Fibroblast of the aortic adventitia (primary cell): ENCODE data around the gene APBA1. TPM values are rescaled to one million over a fixed set of nuclear protein-coding genes. Genes with fewer than 3 reads are reported as not detected.

Experiments
- DNase-seq: peaks from one replicate; pipeline ENCODE4 v3.0.0-alpha.2; 2010; ENCODE audit warnings: low read depth
- H3K4me3 ChIP-seq: 2 replicates; pipeline ENCODE4 v1.5.1; 2011; ENCODE audit warnings: low read depth, mild to moderate bottlenecking, control low read depth, low read length, moderate library complexity
- total RNA-seq: library from RNA; depleted of rRNA; stranded (reverse); fragments of >200 nt; gene quantifications from 2 replicates; pipeline ENCODE4 v1.2.3, GENCODE V29; 2012; ENCODE audit warnings: low replicate concordance
- TF ChIP-seq, protein P1 (sequence below): IDR thresholded peaks from 2 replicates; pipeline ENCODE4 v1.5.1; 2011; ENCODE audit warnings: mild to moderate bottlenecking, low read length, control low read depth, inconsistent platforms; ENCODE audit not compliant: insufficient read depth

Gene APBA1
- total RNA-seq, 1 donor: 12.4 TPM

DNA sequence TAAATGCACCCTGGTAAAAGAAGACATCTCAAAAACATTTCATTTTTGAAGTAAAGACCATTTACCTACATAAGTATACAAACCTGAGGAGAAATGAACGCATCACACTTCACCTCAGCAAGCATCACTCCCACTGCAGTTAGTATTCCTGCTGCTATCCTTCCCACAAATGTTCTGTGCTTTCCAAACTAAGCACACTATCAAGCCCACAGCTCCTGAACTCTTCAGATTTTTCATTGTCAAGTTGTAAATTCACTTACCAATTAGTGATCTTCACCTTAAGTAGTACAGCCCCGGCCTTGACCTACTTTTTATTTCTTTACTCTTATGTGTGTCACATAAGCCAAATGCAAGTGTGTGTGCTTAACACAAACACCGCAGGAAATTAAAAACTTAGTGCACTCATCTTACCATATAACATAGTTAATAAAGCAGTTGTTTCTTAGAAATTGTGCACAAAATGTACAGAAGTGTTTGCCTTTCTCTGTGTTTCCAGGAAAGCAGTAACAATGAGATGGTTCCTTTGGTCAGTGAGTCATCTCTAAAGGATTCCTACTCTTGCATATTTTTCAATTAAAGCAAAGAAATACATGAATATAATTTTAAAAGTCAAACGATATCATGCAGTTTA is 169.4 kb downstream of the APBA1 start:
- no peak overlapping the region for H3K4me3 ChIP-seq
- peak; percentile 49 for DNase-seq
- TF ChIP-seq, protein P1, sequence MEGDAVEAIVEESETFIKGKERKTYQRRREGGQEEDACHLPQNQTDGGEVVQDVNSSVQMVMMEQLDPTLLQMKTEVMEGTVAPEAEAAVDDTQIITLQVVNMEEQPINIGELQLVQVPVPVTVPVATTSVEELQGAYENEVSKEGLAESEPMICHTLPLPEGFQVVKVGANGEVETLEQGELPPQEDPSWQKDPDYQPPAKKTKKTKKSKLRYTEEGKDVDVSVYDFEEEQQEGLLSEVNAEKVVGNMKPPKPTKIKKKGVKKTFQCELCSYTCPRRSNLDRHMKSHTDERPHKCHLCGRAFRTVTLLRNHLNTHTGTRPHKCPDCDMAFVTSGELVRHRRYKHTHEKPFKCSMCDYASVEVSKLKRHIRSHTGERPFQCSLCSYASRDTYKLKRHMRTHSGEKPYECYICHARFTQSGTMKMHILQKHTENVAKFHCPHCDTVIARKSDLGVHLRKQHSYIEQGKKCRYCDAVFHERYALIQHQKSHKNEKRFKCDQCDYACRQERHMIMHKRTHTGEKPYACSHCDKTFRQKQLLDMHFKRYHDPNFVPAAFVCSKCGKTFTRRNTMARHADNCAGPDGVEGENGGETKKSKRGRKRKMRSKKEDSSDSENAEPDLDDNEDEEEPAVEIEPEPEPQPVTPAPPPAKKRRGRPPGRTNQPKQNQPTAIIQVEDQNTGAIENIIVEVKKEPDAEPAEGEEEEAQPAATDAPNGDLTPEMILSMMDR: no peak

DNA sequence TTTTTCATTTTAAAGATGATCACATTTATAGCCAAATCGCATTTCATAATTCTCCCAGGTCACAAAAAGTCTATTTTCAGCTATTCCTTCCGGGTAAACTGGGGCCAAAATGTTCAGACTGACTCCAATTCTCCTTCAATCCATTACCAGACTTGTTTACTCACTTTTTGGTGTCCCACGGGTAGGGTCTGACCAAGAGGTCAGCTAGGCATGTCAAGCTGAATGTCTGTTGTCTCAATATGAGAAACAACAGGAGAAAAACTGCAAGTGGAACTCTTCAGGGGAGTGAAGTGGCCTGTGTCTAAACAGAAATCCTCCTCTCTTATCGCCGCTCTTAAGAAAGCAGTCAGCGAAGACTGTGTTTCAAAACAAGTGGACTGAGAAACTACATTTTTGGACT is 171.3 kb downstream of the APBA1 start:
- TF ChIP-seq, protein P1: no peak
- H3K4me3 ChIP-seq: no peak overlapping the region
- DNase-seq: no peak

DNA sequence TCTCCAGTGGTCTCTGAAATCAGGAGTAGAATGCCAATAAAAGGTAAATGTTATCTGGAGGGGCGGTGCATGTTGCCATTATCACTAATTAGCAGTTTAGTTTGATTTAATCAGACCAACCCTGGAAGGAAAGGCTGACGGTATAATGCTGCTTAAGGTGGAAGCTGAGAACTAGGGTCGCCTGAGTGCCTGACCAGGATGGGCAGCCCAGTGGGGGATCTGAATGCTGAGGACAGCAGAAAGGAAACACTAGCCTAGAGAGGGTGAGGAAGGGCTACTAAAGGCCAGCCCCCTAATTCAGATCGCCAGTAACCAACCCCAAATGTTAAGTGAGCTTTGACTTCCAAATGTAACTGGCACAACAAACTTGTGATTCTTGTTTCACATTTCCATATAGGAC is 172.2 kb downstream of the APBA1 start:
- DNase-seq: no peak
- H3K4me3 ChIP-seq: no peak overlapping the region
- TF ChIP-seq, protein P1: no peak

DNA sequence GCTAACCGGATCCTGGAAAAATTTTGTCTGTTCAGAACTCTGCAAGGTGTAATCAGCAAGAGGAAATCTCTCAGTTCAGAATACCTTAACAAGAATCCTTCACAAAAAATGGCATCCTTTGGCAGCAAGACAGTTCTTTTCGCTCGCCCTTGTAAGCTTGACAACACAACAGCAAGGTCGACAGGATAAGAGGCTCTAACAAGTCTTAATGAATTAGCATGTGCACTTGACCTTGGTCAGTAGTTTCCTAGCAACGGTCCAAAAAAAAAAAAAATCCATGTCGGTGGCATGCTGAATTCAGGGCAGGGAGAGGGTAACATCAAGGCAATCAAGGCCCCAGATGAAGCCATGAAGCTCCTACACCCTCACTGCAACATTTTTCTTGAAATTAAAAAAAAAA is 172.8 kb downstream of the APBA1 start:
- no peak for DNase-seq
- TF ChIP-seq, protein P1: no peak
- H3K4me3 ChIP-seq: no peak overlapping the region

DNA sequence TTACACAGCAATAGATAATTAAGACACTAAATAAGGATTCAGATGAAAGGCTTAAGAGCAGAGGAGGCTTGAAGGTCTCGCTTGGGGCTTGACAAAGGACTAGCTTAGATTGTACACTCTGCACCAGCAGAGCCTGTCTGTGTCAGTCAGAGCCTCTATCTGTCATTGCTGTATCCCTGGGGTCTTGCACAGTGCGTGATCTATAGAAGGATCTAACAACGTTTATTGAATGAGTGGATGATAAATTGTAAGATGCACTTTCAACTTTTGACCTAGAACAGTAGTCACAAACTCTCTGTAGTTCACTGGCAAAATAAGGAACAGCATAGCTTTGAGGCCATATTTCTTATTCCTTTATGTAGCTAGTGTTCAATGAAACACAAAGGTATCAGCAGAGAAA is 173.7 kb downstream of the APBA1 start:
- TF ChIP-seq, protein P1: no peak
- no peak overlapping the region for H3K4me3 ChIP-seq
- DNase-seq: no peak

DNA sequence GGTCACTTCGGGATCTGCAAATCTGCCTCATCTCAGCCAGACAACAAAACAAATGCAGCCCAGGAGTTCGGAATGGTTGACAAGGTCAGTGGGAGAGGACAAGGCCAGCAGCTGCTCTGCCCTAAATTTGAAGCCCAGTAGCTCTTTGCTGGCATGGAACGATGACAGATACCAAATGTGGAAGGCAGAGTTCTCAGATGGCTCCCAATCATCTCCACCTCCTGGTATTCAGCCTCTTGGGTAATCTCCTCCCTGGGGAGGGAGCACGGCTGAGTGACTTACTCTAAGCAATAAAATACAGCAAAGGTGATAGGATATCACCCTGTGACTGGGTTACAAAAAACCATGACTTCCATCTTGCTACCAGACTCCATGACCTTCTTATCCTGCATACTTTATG is 174.4 kb downstream of the APBA1 start:
- no peak for DNase-seq
- no peak overlapping the region for H3K4me3 ChIP-seq
- TF ChIP-seq, protein P1: no peak
